Keratinocyte (primary cell): Measurements from ENCODE around the gene DHX58.

ENCODE experiments used
- EZH2 ChIP-seq: IDR thresholded peaks from one replicate; pipeline ENCODE4 v1.6.1; 2012; ENCODE audit warnings: inconsistent platforms, mild to moderate bottlenecking, low read length, moderate library complexity
- TF ChIP-seq, protein P1 (sequence below), 3 experiments: IDR thresholded peaks in 1 of 3; conservative IDR thresholded peaks in 1 of 3; optimal IDR thresholded peaks in 1 of 3; 2 replicates in 2 of 3; 3 replicates in 1 of 3; pipeline versions ENCODE3 to v1.5.1; 2011; ENCODE audit warnings: low read length in 3 of 3, mild to moderate bottlenecking in 3 of 3, moderate library complexity in 2 of 3, control low read depth in 1 of 3, inconsistent platforms in 1 of 3; ENCODE audit not compliant: insufficient read depth in 2 of 3; ENCODE audit errors: extremely low read depth in 1 of 3

DNA sequence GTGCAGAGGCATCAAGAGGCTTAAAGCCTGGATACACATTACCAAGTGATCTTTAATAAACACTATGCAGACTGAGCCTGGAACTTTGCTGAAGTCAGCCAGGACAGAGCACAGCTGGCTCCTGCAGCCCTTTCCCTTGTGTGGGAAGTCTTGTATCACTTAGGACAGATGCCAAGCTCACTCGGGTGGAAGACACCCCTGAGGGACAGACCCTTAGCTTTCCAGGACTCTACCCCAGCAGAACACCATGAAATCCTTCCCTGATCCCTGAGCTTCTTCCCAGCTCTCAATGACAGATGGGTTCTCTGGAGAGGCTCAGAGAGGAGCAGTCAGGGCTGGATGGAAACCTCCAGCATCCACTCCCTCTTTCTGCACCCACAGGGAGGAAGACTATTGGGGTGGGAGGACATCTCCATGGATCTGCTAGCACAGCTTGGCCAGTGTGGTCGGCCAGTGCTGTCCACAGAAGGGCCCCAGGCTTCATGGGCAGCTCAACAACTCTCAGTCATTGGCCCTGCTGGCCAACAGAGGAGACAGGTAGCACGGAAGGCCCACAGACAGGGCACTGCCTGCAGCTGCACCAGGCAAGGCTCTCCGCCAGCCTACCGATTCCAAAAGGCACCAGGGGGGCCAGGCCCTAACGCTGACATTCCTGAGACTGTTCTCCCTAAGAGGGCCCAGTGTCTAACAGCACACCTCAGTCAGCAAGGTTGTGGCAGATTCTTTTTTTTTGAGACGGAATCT is 26.4 kb upstream of the DHX58 start:
- TF ChIP-seq, protein P1, sequence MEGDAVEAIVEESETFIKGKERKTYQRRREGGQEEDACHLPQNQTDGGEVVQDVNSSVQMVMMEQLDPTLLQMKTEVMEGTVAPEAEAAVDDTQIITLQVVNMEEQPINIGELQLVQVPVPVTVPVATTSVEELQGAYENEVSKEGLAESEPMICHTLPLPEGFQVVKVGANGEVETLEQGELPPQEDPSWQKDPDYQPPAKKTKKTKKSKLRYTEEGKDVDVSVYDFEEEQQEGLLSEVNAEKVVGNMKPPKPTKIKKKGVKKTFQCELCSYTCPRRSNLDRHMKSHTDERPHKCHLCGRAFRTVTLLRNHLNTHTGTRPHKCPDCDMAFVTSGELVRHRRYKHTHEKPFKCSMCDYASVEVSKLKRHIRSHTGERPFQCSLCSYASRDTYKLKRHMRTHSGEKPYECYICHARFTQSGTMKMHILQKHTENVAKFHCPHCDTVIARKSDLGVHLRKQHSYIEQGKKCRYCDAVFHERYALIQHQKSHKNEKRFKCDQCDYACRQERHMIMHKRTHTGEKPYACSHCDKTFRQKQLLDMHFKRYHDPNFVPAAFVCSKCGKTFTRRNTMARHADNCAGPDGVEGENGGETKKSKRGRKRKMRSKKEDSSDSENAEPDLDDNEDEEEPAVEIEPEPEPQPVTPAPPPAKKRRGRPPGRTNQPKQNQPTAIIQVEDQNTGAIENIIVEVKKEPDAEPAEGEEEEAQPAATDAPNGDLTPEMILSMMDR (optimal IDR thresholded peaks at IDR 0.05 in 1 of 3, IDR thresholded peaks at IDR 0.05 in 1 of 3, conservative IDR thresholded peaks at IDR 0.05 in 1 of 3; ENCODE audit: extremely low read depth in 1 of 3, insufficient read depth in 2 of 3, low read length in 3 of 3) = no peak
- TF ChIP-seq EZH2 = no peak
